ENCODE measurements around the gene TMEM9. TPM values are rescaled to one million over a fixed set of nuclear protein-coding genes. Genes with fewer than 3 reads are reported as not detected.

TMEM9 gene
- total RNA-seq, 1 experiment from 2014 or later = 50.2 TPM

DNA sequence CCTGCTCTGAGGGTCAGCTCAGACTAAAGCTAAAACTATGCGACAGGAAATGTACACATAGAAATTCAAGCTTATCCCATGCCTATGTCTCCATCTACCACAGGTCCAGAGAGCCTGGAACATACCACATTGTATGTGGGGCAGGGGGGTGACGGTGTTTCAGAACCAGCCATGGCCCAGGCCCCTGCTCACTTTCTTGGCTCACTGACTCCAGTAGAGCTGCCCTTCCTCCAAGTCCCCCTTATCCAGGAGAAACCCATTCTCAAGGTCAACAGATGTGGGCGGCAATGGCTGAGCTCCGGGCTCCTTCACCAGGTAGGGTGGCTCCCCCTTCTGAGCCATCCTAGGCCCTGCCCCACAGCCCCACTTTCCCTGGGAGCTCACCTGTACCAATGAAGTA, 63.0 kb downstream of the TMEM9 start:
- no peak overlapping the region for H3K27ac ChIP-seq (ENCODE audit: low read length)
- TF ChIP-seq SIN3A (IDR thresholded peaks at IDR 0.05; ENCODE audit: borderline replicate concordance, insufficient read depth, low read depth, low read length) (no peak), REST (IDR thresholded peaks at IDR 0.05; ENCODE audit: insufficient read depth in 1 of 2, low read depth in 2 of 2, low read length in 1 of 2) (no peak), POLR2AphosphoS5 (IDR thresholded peaks at IDR 0.05; ENCODE audit: low read depth, low read length) (no peak), TCF7L2 (IDR thresholded peaks at IDR 0.05; ENCODE audit: low read depth, low read length) (no peak)
- TF ChIP-seq, protein P1, sequence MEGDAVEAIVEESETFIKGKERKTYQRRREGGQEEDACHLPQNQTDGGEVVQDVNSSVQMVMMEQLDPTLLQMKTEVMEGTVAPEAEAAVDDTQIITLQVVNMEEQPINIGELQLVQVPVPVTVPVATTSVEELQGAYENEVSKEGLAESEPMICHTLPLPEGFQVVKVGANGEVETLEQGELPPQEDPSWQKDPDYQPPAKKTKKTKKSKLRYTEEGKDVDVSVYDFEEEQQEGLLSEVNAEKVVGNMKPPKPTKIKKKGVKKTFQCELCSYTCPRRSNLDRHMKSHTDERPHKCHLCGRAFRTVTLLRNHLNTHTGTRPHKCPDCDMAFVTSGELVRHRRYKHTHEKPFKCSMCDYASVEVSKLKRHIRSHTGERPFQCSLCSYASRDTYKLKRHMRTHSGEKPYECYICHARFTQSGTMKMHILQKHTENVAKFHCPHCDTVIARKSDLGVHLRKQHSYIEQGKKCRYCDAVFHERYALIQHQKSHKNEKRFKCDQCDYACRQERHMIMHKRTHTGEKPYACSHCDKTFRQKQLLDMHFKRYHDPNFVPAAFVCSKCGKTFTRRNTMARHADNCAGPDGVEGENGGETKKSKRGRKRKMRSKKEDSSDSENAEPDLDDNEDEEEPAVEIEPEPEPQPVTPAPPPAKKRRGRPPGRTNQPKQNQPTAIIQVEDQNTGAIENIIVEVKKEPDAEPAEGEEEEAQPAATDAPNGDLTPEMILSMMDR (IDR thresholded peaks at IDR 0.05) = no peak
- intact Hi-C loops (cut with micrococcal nuclease; ENCODE audit: unreplicated experiment) = no loop called here
- ChIA-PET POLR2A (no interaction called here), CTCF (interaction anchor here (0.6 kb wide), 2 partner anchors 71 to 771 kb away, joined by 4 to 9 read pairs; no protein-coding TSS in a partner anchor)
- DNase-seq (ENCODE audit: low read depth, low spot score) = no peak
- H3K9me3 ChIP-seq (ENCODE audit: control insufficient read depth, insufficient read depth, low read depth, low read length) = no peaks in the 10 kb centered on the region
- in situ Hi-C loops (cut with HindIII; ENCODE audit: low pct_unique_long_range_greater_than_20kb, low sequenced_read_pairs) = no loop called here
- H3K27me3 ChIP-seq (ENCODE audit: control insufficient read depth, insufficient read depth, low read length) = no peaks in the 10 kb centered on the region; the same call in none of the 2 replicates
- H3K4me3 ChIP-seq (ENCODE audit: low read depth in 2 of 2, low read length in 2 of 2) = no peak overlapping the region
- no peaks in the 10 kb centered on the region for H3K4me1 ChIP-seq (ENCODE audit: control insufficient read depth, insufficient read depth, low read length)
- ATAC-seq = no peak
- no TSS peak for BruUV-seq (replicated peaks)
- H3K36me3 ChIP-seq (ENCODE audit: control insufficient read depth, insufficient read depth, low read length) = no peaks in the 10 kb centered on the region

GRCh38 chr1:201090541-201090940, 63.7 kb downstream of the TMEM9 start:
- no peak for ATAC-seq
- Histone ChIP-seq H3K27ac (ENCODE audit: low read length) (no peak overlapping the region), H3K4me1 (ENCODE audit: control insufficient read depth, insufficient read depth, low read length) (no peaks in the 10 kb centered on the region), H3K9me3 (ENCODE audit: control insufficient read depth, insufficient read depth, low read depth, low read length) (no peaks in the 10 kb centered on the region), H3K36me3 (ENCODE audit: control insufficient read depth, insufficient read depth, low read length) (no peaks in the 10 kb centered on the region), H3K27me3 (ENCODE audit: control insufficient read depth, insufficient read depth, low read length) (peaks cover 2% of the 10 kb centered on the region), H3K4me3 (ENCODE audit: low read depth in 2 of 2, low read length in 2 of 2) (no peak overlapping the region)
- in situ Hi-C loops (cut with HindIII; ENCODE audit: low pct_unique_long_range_greater_than_20kb, low sequenced_read_pairs) (no loop called here), intact Hi-C loops (cut with micrococcal nuclease; ENCODE audit: unreplicated experiment) (no loop called here)
- no TSS peak for BruUV-seq (replicated peaks)
- ChIA-PET POLR2A (interaction anchor here (0.6 kb wide), 1 partner anchor 23 kb away, joined by 3 read pairs; no protein-coding TSS in a partner anchor), CTCF (interaction anchor here (0.6 kb wide), 1 partner anchor 772 kb away, joined by 9 read pairs; no protein-coding TSS in a partner anchor)
- no peak for DNase-seq (ENCODE audit: low read depth, low spot score)
- TF ChIP-seq, protein P1 (IDR thresholded peaks at IDR 0.05) = no peak
- TF ChIP-seq SIN3A (IDR thresholded peaks at IDR 0.05; ENCODE audit: borderline replicate concordance, insufficient read depth, low read depth, low read length) (no peak), POLR2AphosphoS5 (IDR thresholded peaks at IDR 0.05; ENCODE audit: low read depth, low read length) (no peak), REST (IDR thresholded peaks at IDR 0.05; ENCODE audit: insufficient read depth in 1 of 2, low read depth in 2 of 2, low read length in 1 of 2) (no peak), TCF7L2 (IDR thresholded peaks at IDR 0.05; ENCODE audit: low read depth, low read length) (no peak)
